GM10847 (cell line): ENCODE data around the gene ARHGEF26.

Experiments used
- POLR2A ChIP-seq: IDR thresholded peaks from 2 replicates; pipeline ENCODE4 v1.6.1; 2011; ENCODE audit not compliant: insufficient read length; ENCODE audit errors: extremely low read depth

The ARHGEF26 gene, protein sequence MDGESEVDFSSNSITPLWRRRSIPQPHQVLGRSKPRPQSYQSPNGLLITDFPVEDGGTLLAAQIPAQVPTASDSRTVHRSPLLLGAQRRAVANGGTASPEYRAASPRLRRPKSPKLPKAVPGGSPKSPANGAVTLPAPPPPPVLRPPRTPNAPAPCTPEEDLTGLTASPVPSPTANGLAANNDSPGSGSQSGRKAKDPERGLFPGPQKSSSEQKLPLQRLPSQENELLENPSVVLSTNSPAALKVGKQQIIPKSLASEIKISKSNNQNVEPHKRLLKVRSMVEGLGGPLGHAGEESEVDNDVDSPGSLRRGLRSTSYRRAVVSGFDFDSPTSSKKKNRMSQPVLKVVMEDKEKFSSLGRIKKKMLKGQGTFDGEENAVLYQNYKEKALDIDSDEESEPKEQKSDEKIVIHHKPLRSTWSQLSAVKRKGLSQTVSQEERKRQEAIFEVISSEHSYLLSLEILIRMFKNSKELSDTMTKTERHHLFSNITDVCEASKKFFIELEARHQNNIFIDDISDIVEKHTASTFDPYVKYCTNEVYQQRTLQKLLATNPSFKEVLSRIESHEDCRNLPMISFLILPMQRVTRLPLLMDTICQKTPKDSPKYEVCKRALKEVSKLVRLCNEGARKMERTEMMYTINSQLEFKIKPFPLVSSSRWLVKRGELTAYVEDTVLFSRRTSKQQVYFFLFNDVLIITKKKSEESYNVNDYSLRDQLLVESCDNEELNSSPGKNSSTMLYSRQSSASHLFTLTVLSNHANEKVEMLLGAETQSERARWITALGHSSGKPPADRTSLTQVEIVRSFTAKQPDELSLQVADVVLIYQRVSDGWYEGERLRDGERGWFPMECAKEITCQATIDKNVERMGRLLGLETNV

DNA sequence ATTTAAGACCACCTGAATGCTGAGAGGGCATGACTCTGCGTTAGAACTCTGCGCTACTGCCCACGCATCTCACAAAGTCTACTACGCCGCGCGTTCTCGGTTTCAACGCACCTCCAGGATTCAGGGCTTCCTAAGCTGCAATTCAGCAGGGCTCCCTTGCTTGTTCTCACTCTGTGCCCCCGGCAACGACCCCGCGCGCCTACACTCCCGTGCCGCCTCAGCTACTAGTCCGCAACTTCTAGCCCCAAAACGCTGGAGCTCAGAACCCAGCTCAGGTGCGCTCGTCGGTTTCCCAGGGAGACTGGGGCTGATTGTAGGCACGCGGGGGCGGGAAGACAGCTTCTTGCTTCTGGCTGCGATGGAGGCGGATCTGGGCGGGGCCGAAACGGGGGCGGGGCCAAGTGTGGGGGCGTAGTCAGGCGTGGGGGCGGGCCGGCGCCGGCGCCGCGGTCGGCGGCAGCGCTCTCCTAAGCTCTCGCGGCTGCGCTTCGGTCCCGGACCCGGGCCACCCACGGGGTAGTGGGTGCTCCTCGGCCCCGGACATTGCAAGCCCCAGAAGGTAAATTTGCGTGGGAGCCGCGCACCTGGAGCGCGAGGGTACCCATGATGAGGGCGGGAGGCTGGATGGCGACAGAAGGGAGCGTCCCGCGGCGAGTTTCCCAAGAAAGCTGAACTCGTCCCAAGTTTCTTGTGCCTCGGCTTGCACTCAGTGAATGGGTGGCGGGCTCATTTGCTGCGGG lies at the start of gene ARHGEF26:
ARHGEF26 (plus strand) TSS at position 430 of the 740 bp plus-strand sequence. CDS start 603 bp downstream, outside the sequence.
- no peak for TF ChIP-seq POLR2A

GRCh38 chr3:154074966-154075365 lies 46.2 kb upstream of the ARHGEF26 start:
- TF ChIP-seq POLR2A: no peak

DNA sequence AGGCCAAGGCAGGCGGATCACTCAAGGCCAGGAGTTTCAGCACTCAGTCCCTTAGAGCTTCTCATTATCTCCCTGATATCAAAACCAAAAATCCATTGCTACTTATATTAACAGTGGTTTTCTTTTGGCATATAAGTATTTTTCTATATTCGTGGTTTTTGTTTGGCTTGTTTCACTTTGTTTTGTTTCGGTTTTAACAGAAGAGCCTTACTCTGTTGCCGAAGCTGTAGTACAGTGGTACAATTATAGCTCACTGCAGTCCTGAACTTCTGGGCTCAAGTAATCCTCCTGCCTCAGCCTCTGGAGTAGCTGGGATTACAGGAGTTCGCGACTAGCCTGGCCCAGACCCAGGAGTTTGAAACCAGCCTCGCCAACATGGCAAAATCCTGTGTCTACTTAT lies 42.5 kb upstream of the ARHGEF26 start:
- TF ChIP-seq POLR2A: no peak

DNA sequence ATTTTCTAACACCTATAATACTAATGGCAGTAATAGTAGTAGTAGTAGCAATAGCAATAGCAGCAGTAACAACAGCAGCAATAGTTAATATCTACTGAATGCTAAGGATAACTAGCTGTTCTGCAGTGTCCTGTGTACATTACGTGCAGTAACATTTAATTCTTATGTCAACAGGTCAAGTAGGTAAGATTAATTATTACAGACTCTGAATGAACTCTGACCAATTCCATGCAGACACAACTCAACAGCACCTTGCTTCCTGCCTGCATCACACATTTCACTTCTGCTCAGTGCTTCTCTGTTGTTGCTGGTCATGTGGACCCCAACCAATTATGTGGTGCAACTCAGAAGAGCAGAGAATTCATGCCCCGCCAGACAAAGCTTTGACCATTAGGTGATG lies 39.9 kb upstream of the ARHGEF26 start:
- TF ChIP-seq POLR2A: no peak

GRCh38 chr3:154085071-154085470 lies 36.1 kb upstream of the ARHGEF26 start:
- TF ChIP-seq POLR2A: no peak

GRCh38 chr3:154085799-154086198 lies 35.4 kb upstream of the ARHGEF26 start:
- TF ChIP-seq POLR2A: no peak

GRCh38 chr3:154086286-154086685 lies 34.9 kb upstream of the ARHGEF26 start:
- no peak for TF ChIP-seq POLR2A

- TF ChIP-seq POLR2A: no peak
Measured at GRCh38 chr3:154089421-154090420, 31.5 kb upstream of the ARHGEF26 start.

DNA sequence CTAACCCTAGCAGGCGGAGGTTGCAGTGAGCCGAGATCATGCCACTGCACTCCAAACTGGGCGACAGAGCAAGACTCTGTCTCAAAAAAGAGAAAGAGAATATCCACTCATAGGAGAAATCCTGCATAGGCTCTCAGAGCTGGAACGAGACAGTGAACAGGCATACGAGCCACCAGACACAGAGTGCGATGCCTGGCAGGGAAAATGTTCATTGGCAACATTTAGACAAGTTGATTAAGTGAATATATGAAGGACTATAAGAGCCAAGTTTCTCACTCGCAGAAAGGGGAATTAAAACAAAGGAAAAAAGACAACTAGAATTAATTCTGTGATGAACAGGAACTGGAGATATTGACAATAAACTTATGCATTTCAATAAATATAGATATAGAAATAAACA lies 27.1 kb upstream of the ARHGEF26 start:
- no peak for TF ChIP-seq POLR2A

- TF ChIP-seq POLR2A: no peak
Measured at GRCh38 chr3:154095832-154096421, 25.3 kb upstream of the ARHGEF26 start.

DNA sequence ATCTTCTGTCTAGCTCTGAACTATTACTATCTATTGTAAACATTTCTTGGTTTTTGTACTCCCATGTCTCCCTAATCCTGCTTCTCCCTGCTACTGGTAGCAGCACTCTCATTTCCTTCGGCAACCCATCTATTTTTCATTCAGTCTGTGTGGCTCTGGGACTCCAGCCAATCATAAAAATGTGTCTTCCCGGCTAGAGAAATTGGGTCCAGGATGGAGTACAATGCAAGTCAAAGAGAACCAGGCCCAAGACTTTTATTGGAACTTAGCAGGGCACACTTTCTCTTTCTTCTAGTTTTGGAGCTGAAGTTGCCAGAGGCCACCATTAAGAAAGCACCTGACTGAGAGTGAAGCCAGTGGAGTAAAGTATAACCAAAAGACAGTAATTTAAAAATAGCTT lies 22.8 kb upstream of the ARHGEF26 start:
- TF ChIP-seq POLR2A: no peak

DNA sequence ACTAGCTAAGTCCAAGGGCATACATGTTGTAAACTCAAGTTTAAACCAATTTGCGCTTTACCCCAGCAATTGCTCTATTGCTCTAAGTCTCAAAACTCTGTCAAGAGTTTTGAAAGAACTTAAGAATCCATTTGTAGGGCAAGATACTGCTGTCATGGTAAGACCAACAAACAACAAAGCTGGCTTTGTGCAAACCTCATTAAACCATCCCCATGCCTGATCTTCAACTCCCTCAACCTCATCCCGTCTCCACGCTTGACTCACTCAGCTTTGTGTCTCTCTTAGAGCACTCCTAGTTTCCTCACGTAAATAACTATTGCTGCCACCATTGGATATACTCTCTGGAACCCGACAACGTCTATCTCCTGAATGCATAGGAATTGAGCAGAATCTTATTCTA lies 20.6 kb upstream of the ARHGEF26 start:
- no peak for TF ChIP-seq POLR2A

GRCh38 chr3:154101250-154101649 lies 19.9 kb upstream of the ARHGEF26 start:
- TF ChIP-seq POLR2A: no peak

- TF ChIP-seq POLR2A: no peak
Measured at GRCh38 chr3:154102225-154102624, 19.0 kb upstream of the ARHGEF26 start.
